ENCODE measurements around the gene CRHR2.

CRHR2 gene

GRCh38 chr7:30674876-30675275, 7.4 kb downstream of the CRHR2 start:
- DNase-seq, result no peak

GRCh38 chr7:30674420-30674819, 7.8 kb downstream of the CRHR2 start:
- no peak for DNase-seq

- DNase-seq, result peak; percentile 28
Measured at GRCh38 chr7:30671793-30672465, 10.3 kb downstream of the CRHR2 start.

- no peak for DNase-seq
Measured at GRCh38 chr7:30668102-30668501, 14.2 kb downstream of the CRHR2 start.

- no peak for DNase-seq
Measured at GRCh38 chr7:30667172-30667571, 15.1 kb downstream of the CRHR2 start.

- no peak for DNase-seq
Measured at GRCh38 chr7:30665449-30665848, 16.8 kb downstream of the CRHR2 start.

GRCh38 chr7:30665043-30665442, 17.2 kb downstream of the CRHR2 start:
- DNase-seq, result no peak

- no peak for DNase-seq
Measured at GRCh38 chr7:30664184-30664885, 17.9 kb downstream of the CRHR2 start.

GRCh38 chr7:30663414-30663813, 18.8 kb downstream of the CRHR2 start:
- DNase-seq, result no peak

- no peak for DNase-seq
Measured at GRCh38 chr7:30662431-30662939, 19.8 kb downstream of the CRHR2 start.

GRCh38 chr7:30661926-30662325, 20.3 kb downstream of the CRHR2 start:
- DNase-seq, result no peak

GRCh38 chr7:30660331-30661255, 21.7 kb downstream of the CRHR2 start:
- DNase-seq, result no peak

- no peak for DNase-seq
Measured at GRCh38 chr7:30659312-30659711, 22.9 kb downstream of the CRHR2 start.

GRCh38 chr7:30658479-30659074, 23.7 kb downstream of the CRHR2 start:
- no peak for DNase-seq

GRCh38 chr7:30657131-30657530, 25.1 kb downstream of the CRHR2 start:
- no peak for DNase-seq

GRCh38 chr7:30656006-30656957, 26.0 kb downstream of the CRHR2 start:
- DNase-seq, result no peak

- no peak for DNase-seq
Measured at GRCh38 chr7:30655096-30655970, 26.9 kb downstream of the CRHR2 start.

- DNase-seq, result no peak
Measured at GRCh38 chr7:30654296-30655090, 27.8 kb downstream of the CRHR2 start.

- no peak for DNase-seq
Measured at GRCh38 chr7:30652698-30653641, 29.3 kb downstream of the CRHR2 start.
